Panc1 (cell line): ENCODE data around the gene SKI. TPM values are rescaled to one million over a fixed set of nuclear protein-coding genes. Genes with fewer than 3 reads are reported as not detected.

Source experiments
- ATAC-seq: fragments of 200-7000 bp; cut with Tn5 transposase; 2 replicates; pipeline ENCODE4 v1.9.1; 2020; ENCODE audit warnings: mild to moderate bottlenecking, moderate library complexity
- BruUV-seq: library from RNA; stranded (reverse); fragments of 400-500 nt; replicated peaks from 2 replicates; lab custom pipeline; 2021; lab: Mats Ljungman, UMichigan
- CTCF ChIA-PET: fragments of 300-600 bp; sonication (Branson Sonifier 250); formaldehyde crosslinking; loops from one replicate; lab custom pipeline; 2022; ENCODE audit warnings: antibody characterized with exemption; lab: Charles Lee
- POLR2A ChIA-PET: fragments of 300-600 bp; sonication (Branson Sonifier 250); formaldehyde crosslinking; loops from one replicate; lab custom pipeline; 2022; ENCODE audit warnings: antibody characterized with exemption; lab: Charles Lee
- DNase-seq: peaks from one replicate; pipeline ENCODE4 v3.0.0-alpha.2; 2010; ENCODE audit warnings: low read depth, low spot score
- H3K27ac ChIP-seq: 2 replicates; pipeline ENCODE4 v1.5.1; 2011; ENCODE audit warnings: mild to moderate bottlenecking, low read length, inconsistent platforms
- H3K27me3 ChIP-seq: fragments of 200-500 bp; sonication (Bioruptor generic); 2 replicates; pipeline ENCODE4 v1.6.0; 2014; ENCODE audit warnings: low read length, inconsistent platforms; ENCODE audit not compliant: control insufficient read depth, insufficient read depth
- H3K36me3 ChIP-seq: fragments of 200-500 bp; sonication (Bioruptor generic); 2 replicates; pipeline ENCODE4 v1.5.1; 2014; ENCODE audit warnings: inconsistent platforms, mild to moderate bottlenecking, low read length, moderate library complexity; ENCODE audit not compliant: control insufficient read depth, insufficient read depth
- H3K4me1 ChIP-seq: 2 replicates; pipeline ENCODE4 v1.5.1; 2011; ENCODE audit warnings: inconsistent platforms, mild to moderate bottlenecking, low read length, moderate library complexity; ENCODE audit not compliant: control insufficient read depth, insufficient read depth
- H3K4me3 ChIP-seq, 2 experiments: 2 replicates each; pipeline ENCODE4 v1.5.1; 2011 to 2012; ENCODE audit warnings: low read depth in 2 of 2, low read length in 2 of 2, mild to moderate bottlenecking in 2 of 2, inconsistent platforms in 1 of 2, moderate library complexity in 1 of 2
- H3K9me3 ChIP-seq: fragments of 200-500 bp; sonication (Bioruptor generic); 2 replicates; pipeline ENCODE4 v1.5.1; 2014; ENCODE audit warnings: low read depth, mild to moderate bottlenecking, inconsistent platforms, low read length, moderate library complexity; ENCODE audit not compliant: control insufficient read depth, insufficient read depth
- CTCF ChIP-seq: fragments of 450-650 bp; IDR thresholded peaks from 2 replicates; pipeline ENCODE4 v1.5.1; 2017; ENCODE audit warnings: mild to moderate bottlenecking
- SIN3A ChIP-seq: IDR thresholded peaks from 2 replicates; pipeline ENCODE4 v1.6.1; 2012; ENCODE audit warnings: low read depth, mild to moderate bottlenecking, low read length, moderate library complexity, borderline replicate concordance; ENCODE audit not compliant: insufficient read depth
- TCF7L2 ChIP-seq: IDR thresholded peaks from 2 replicates; pipeline ENCODE4 v1.6.1; 2011; ENCODE audit warnings: mild to moderate bottlenecking, low read depth, low read length, inconsistent platforms
- in situ Hi-C: cut with HindIII; loops from 2 replicates; pipeline ENCODE4 v1.10.0; 2016; ENCODE audit warnings: low sequenced_read_pairs, low pct_unique_long_range_greater_than_20kb
- intact Hi-C: fragments of 100-400 bp; cut with micrococcal nuclease; formaldehyde crosslinking; loops from one replicate; pipeline ENCODE4 v1.10.0; 2022; ENCODE audit not compliant: unreplicated experiment
- total RNA-seq: library from RNA; stranded (reverse); gene quantifications from one replicate; pipeline ENCODE4 v1.2.1, GENCODE V29; 2021; ENCODE audit not compliant: unreplicated experiment
- TF ChIP-seq, protein P1 (sequence below), 2 experiments: IDR thresholded peaks; 2 replicates each; pipeline ENCODE4 v1.6.1; 2011 to 2012; ENCODE audit warnings: low read depth in 2 of 2, control low read depth in 1 of 2, low read length in 1 of 2, mild to moderate bottlenecking in 1 of 2, moderate library complexity in 1 of 2; ENCODE audit not compliant: insufficient read depth in 1 of 2

SKI gene
- total RNA-seq, 1 experiment from 2014 or later = 63.2 TPM

DNA sequence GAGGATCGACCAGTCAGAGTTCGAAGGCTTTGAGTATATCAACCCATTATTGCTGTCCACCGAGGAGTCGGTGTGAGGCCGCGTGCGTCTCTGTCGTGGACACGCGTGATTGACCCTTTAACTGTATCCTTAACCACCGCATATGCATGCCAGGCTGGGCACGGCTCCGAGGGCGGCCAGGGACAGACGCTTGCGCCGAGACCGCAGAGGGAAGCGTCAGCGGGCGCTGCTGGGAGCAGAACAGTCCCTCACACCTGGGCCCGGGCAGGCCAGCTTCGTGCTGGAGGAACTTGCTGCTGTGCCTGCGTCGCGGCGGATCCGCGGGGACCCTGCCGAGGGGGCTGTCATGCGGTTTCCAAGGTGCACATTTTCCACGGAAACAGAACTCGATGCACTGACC is 43.2 kb upstream of the SKI start:
- POLR2A ChIA-PET = no interaction called here
- CTCF ChIA-PET = no interaction called here
- Histone ChIP-seq H3K4me1 (no peaks in the 10 kb centered on the region; the same call in 1 of the 2 replicates), H3K27ac (no peak overlapping the region), H3K9me3 (no peaks in the 10 kb centered on the region), H3K27me3 (no peaks in the 10 kb centered on the region), H3K36me3 (no peaks in the 10 kb centered on the region), H3K4me3 (no peak overlapping the region)
- TF ChIP-seq CTCF (no peak), TCF7L2 (no peak)
- TF ChIP-seq, protein P1, sequence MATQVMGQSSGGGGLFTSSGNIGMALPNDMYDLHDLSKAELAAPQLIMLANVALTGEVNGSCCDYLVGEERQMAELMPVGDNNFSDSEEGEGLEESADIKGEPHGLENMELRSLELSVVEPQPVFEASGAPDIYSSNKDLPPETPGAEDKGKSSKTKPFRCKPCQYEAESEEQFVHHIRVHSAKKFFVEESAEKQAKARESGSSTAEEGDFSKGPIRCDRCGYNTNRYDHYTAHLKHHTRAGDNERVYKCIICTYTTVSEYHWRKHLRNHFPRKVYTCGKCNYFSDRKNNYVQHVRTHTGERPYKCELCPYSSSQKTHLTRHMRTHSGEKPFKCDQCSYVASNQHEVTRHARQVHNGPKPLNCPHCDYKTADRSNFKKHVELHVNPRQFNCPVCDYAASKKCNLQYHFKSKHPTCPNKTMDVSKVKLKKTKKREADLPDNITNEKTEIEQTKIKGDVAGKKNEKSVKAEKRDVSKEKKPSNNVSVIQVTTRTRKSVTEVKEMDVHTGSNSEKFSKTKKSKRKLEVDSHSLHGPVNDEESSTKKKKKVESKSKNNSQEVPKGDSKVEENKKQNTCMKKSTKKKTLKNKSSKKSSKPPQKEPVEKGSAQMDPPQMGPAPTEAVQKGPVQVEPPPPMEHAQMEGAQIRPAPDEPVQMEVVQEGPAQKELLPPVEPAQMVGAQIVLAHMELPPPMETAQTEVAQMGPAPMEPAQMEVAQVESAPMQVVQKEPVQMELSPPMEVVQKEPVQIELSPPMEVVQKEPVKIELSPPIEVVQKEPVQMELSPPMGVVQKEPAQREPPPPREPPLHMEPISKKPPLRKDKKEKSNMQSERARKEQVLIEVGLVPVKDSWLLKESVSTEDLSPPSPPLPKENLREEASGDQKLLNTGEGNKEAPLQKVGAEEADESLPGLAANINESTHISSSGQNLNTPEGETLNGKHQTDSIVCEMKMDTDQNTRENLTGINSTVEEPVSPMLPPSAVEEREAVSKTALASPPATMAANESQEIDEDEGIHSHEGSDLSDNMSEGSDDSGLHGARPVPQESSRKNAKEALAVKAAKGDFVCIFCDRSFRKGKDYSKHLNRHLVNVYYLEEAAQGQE (IDR thresholded peaks at IDR 0.05; ENCODE audit: insufficient read depth in 1 of 2, low read depth in 2 of 2, low read length in 1 of 2) = no peak
- in situ Hi-C loops = no loop called here
- ATAC-seq (no peak), DNase-seq (no peak)
- intact Hi-C loops = no loop called here
- BruUV-seq = no TSS peak

GRCh38 chr1:2185880-2186855 is 42.0 kb upstream of the SKI start:
- H3K27ac ChIP-seq = no peak overlapping the region
- no peaks in the 10 kb centered on the region for H3K9me3 ChIP-seq
- H3K4me1 ChIP-seq = peaks cover 12% of the 10 kb centered on the region
- ChIA-PET POLR2A (no interaction called here), CTCF (no interaction called here)
- no TSS peak for BruUV-seq
- no peak overlapping the region for H3K4me3 ChIP-seq
- in situ Hi-C loops (no loop called here), intact Hi-C loops (no loop called here)
- DNase-seq (no peak), ATAC-seq (no peak)
- no peak for TF ChIP-seq TCF7L2
- H3K36me3 ChIP-seq = no peaks in the 10 kb centered on the region
- H3K27me3 ChIP-seq = no peaks in the 10 kb centered on the region

DNA sequence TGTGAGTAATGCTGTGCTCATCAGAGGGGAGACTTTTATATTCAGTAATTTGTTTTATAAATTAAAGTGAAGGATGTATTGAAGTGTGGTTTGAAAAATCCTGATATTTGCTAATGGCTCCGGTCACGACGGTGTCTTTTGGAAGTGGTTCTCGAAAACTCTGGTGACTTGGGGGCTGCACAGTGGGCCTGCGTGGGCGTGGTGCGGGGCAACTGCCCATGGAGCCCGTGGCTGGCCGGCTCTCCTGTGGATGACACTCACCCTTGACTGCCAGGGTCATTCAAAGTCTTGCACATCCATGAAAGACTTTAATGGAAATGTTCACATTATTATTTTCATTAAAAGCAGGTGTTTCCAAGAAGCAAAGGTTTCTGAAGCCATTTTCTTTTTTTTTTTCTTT is 41.2 kb upstream of the SKI start:
- TF ChIP-seq SIN3A (no peak), TCF7L2 (no peak)
- TF ChIP-seq, protein P1 (IDR thresholded peaks at IDR 0.05; ENCODE audit: insufficient read depth in 1 of 2, low read depth in 2 of 2, low read length in 1 of 2) = no peak

More for the DNA sequence above, 41.2 kb upstream of the SKI start:
- Histone ChIP-seq H3K4me3 (no peak overlapping the region), H3K36me3 (no peaks in the 10 kb centered on the region), H3K9me3 (no peaks in the 10 kb centered on the region), H3K27me3 (no peaks in the 10 kb centered on the region), H3K4me1 (peaks cover 16% of the 10 kb centered on the region), H3K27ac (no peak overlapping the region)
- ChIA-PET POLR2A (no interaction called here), CTCF (no interaction called here)
- in situ Hi-C loops (no loop called here), intact Hi-C loops (no loop called here)
- no TSS peak for BruUV-seq
- DNase-seq (no peak), ATAC-seq (no peak)
